Pons (tissue), 1 donor: ENCODE data around the gene RFESD.
A peak's percentile ranks its signal among the peaks of the same experiment; 100 is the strongest.

Source experiments
- DNase-seq: peaks from one replicate; pipeline ENCODE4 v3.0.0-alpha.2; 2016; ENCODE audit warnings: low spot score

Gene RFESD

GRCh38 chr5:95646569-95647431, at the start of gene RFESD:
TSS of gene RFESD (plus strand) at chr5:95646777. CDS start at chr5:95652272, 5,495 bp downstream.
- DNase-seq: peak; percentile 95

GRCh38 chr5:95599252-95599651, 47.3 kb upstream of the RFESD start:
- DNase-seq: no peak

GRCh38 chr5:95600557-95600956, 46.0 kb upstream of the RFESD start:
- no peak for DNase-seq

GRCh38 chr5:95605786-95606185, 40.8 kb upstream of the RFESD start:
- no peak for DNase-seq

- DNase-seq: no peak
Observed at GRCh38 chr5:95606419-95606818, 40.2 kb upstream of the RFESD start.

GRCh38 chr5:95609711-95610110, 36.9 kb upstream of the RFESD start:
- DNase-seq: no peak

- DNase-seq: no peak
Observed at GRCh38 chr5:95610546-95610945, 36.0 kb upstream of the RFESD start.

- DNase-seq: no peak
Observed at GRCh38 chr5:95611396-95611795, 35.2 kb upstream of the RFESD start.

- no peak for DNase-seq
Observed at GRCh38 chr5:95613514-95613913, 33.1 kb upstream of the RFESD start.

- no peak for DNase-seq
Observed at GRCh38 chr5:95615164-95615467, 31.5 kb upstream of the RFESD start.

- DNase-seq: no peak
Observed at GRCh38 chr5:95617057-95617456, 29.5 kb upstream of the RFESD start.

GRCh38 chr5:95619096-95619495, 27.5 kb upstream of the RFESD start:
- no peak for DNase-seq

- no peak for DNase-seq
Observed at GRCh38 chr5:95619514-95620029, 27.0 kb upstream of the RFESD start.

GRCh38 chr5:95620030-95620869, 26.3 kb upstream of the RFESD start, which contains the start of gene GPR150:
TSS of gene GPR150 (plus strand) at chr5:95620087. CDS start at chr5:95620276, 189 bp downstream.
- no peak for DNase-seq

- DNase-seq: no peak
Observed at GRCh38 chr5:95620870-95621838, 25.4 kb upstream of the RFESD start.

- DNase-seq: no peak
Observed at GRCh38 chr5:95621839-95622629, 24.5 kb upstream of the RFESD start.

- no peak for DNase-seq
Observed at GRCh38 chr5:95623706-95624105, 22.9 kb upstream of the RFESD start.

- DNase-seq: no peak
Observed at GRCh38 chr5:95624368-95624767, 22.2 kb upstream of the RFESD start.

GRCh38 chr5:95626701-95627100, 19.9 kb upstream of the RFESD start:
- DNase-seq: no peak

GRCh38 chr5:95627971-95628810, 18.4 kb upstream of the RFESD start:
- DNase-seq: no peak
